Glomerular visceral epithelial cell (primary cell): Measurements from ENCODE around the gene TWF2.

Experiments used
- DNase-seq: peaks from one replicate; pipeline ENCODE4 v3.0.0-alpha.2; 2016; ENCODE audit errors: extremely low spot score

TWF2 gene

GRCh38 chr3:52237657-52238172 lies 1.2 kb downstream of the TWF2 start:
- DNase-seq = peak; percentile 96

DNA sequence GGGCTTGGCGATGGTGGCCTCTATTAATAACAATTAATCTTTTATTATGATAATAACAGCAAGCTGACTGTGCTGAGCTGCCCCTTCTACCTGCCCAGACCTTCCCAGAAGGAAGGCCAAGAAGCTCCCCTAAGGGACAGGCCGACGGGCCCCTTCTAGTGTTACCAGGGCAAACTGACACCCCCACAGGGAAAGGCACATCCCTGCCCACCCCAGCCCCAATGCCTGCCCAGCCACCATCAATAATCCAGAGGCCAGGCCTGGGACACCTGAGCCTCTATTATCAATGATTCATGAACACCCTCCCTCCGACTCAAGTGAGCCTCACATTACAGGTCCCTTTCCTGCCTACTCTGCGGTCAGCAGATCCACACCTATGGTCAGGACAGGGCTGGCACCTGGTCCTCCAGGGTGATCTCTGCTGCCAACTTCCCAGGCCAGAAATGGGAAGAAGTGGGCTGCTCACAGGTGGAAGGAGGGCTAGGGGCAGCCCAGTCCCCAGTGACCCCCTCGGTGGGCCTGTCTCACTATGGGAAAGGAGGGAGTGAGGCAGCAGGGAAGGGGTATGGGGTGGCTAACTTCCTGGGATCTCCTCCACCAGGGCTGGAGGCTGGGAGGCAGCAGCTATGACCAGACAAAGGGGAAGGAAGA lies 1.8 kb downstream of the TWF2 start:
- DNase-seq = no peak

GRCh38 chr3:52236424-52236886 lies 2.5 kb downstream of the TWF2 start:
- DNase-seq = no peak

- no peak for DNase-seq
These were observed 4.2 kb downstream of the TWF2 start for GRCh38 chr3:52234516-52235447.

DNA sequence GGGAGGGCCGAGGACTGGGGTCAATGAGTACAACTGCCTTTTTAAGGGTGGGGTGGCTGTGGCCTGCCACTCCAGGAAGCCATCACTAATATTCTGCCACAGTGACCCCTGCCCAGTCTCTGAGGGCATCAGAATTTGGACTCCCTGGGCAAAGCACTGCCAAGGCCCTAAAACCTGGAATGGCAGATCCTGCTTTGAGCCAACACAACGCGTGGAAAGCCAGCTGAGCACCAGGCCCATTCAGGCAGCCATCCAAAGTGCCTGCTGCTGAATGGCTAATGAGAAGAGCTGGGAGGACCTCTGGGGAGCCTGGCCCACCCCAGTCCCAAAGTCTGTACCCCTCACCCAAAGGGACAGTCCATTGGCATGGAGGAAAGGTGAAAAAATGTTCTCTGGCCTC lies 5.0 kb downstream of the TWF2 start:
- no peak for DNase-seq

GRCh38 chr3:52233108-52233591 lies 5.8 kb downstream of the TWF2 start:
- no peak for DNase-seq

DNA sequence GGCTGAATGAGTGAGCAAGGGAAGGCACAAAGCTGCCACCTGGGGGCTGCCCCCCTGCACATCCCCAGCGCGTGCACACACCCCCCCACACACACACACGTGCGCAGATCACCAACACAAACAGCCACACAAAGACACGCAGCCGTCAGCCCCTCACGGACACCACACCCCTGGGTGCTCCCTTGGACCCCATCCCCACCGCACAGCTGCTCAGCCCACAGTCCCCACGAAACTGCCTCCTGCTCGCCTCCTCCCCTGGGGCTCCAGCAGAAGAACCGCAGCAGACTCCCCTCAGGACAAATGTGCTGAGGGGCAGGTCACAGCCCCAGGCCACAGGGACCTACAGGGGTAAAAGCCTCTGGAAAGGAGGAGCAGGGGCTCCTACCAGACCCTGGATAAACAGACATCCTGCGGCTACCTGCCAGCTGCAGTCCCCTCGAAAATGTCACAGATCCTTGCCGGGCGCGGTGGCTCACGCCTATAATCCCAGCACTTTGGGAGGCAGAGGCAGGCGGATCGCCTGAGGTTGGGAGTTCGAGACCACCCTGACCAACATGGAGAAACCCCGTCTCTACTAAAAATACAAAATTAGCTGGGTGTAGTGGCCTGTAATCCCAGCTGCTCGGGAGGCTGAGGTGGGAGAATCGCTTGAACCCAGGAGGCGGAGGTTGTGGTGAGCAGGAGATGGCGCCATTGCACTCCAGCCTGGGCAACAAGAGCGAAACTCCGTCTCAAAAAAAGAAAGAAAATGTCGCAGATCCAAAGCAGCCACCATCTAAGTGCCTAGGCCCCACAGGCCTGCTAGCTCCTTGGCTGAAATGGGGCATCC lies 6.5 kb downstream of the TWF2 start:
- no peak for DNase-seq

GRCh38 chr3:52231502-52232278 lies 7.3 kb downstream of the TWF2 start:
- DNase-seq = peak; percentile 70

GRCh38 chr3:52230889-52231499 lies 8.0 kb downstream of the TWF2 start:
- DNase-seq = no peak

DNA sequence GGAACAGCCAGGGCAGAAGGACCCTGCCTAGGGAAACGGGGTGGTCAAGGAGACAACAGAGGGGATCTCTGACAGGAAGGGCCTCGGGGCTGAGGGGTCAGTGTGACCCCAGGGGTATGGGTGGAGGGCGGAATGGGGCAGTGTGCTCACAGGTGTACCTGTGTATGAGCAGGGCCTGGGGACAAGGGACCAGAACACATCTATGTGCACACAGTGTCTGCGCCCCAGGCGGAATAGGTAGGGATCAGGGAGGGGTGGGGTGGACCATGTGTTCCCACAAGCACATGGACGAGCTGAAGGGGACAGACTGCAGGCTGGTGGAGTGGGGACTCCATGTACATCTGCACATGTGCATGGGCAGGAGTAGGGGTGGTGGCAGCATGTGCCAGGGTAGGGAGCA lies 8.5 kb downstream of the TWF2 start:
- DNase-seq = no peak

- no peak for DNase-seq
These were observed 9.3 kb downstream of the TWF2 start for GRCh38 chr3:52229656-52230055.

- DNase-seq = no peak
These were observed 10.1 kb downstream of the TWF2 start for GRCh38 chr3:52228751-52229291.

DNA sequence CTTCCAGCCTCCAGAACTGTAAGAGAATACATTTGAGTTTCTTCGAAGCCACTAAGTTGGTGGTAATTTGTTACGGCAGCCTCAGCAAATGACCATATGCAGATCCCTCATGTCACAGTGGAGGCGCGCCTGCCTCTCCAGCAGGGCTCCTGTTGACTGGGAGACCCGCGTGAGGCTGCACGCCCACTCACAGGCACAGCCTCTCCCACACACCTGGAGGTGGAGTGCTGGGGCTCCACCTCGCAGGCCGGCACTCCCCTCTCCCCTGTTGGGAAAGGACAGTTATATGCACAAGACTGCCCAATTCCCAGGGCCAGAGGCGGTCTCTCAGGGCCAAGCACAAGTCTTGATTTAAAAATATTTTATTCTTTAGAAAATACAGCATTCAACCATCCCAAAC lies 10.7 kb downstream of the TWF2 start:
- DNase-seq = no peak

DNA sequence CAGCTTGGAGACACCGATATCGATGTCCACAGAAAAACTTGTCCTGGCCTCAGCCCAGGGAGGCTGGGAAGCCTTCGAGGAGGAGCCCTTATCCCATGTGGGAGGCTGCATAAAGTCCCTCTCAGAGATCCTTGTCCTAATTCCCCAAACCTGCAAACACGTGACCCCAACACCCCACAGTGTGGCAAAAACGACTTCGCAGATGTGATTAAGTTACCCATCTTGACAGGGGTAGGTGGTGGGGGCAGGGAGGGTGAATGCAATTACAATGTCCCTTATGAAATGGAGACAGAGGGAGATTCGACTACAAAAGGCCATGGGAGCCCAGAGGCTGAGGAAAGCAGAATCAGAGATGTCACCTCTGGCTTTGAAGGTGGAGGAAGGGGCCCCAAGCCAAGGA lies 11.2 kb downstream of the TWF2 start:
- DNase-seq = no peak

DNA sequence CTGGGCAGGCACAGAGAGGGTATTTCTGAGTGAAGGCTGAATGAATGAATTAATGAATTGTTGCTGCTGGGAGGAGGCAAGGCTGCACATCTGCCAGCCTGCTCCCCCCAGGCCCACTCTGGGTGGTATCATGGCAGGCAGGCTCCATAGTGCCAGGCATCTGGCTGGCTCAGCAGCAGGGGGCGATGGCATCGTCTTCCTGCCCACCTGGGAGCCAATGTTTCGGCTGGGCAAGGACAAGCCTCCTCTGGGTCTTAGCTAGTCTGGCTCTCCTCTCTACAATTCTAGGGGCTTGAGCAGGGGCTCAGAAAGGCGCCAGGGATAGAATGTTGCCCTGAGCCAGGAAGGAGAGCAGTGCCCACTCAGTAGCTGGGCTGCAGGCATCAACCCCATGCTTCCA lies 11.8 kb downstream of the TWF2 start:
- DNase-seq = no peak

DNA sequence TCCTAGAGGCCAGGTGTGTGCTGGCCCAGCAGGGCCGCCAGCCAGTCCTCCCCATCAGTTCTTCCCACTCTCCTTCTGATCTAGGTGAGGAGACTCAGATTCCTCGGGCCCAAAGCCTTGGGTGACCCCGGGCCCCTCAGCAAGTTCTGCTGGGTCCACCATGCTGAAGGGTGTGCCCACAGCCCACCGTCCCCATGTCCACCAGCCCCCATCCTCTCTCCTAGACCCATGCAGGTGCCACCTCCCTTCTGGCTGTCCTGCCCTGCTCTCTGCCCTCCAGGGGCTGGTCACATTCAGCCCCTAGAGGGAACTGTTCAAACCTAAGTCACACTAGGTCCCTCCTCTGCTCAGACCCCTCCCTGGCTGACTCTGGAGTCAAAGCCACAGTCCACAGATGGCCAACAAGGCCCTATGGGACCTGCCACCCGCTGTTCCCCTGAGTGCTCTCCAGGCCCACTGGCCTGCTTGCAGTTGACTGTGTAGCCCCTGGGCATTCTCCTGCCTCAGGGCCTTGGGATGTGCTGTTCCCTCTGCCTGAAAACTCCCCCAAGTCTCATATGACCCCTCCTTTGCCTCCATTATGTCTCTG lies 12.6 kb downstream of the TWF2 start:
- DNase-seq = no peak

DNA sequence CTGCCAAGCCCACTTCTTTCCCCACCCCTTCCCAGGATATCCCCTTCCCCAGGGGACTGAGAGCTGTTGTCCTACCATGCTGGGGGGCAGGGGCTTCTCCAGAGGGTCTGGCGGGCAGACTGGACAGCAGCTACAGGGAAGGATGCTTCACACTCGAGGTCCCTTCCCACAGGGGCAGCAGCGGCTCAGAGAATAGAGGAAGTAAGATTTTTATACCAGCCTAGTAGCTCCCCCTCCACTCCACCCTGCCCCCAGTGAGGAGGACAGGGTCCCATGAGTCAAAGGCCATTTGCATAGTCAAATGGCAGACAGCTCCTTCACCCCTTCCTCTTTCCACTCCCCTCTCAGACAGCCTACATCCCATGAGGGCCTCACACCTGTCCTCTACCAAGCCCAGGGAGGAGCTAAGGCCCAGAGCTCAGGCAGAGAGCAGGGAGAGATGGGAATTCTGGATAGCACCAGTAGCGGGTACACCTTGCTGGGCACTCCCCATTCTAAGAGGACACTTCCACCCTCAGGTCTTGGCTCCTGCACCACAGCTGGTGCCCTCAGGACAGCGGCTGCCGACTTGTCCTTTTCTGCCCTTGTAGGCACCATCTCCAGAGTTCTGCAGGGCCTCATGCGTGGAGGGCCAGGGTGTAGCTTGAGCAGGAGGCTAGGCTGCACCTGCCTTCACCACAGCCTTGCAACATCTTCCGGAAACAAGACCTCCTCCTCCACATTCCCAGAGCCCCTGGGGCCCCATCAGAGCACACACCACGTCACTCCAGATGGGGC lies 13.3 kb downstream of the TWF2 start, which contains the start of gene TLR9:
TSS of gene TLR9 (minus strand) at position 194 of the 777 bp plus-strand sequence. CDS start at position 78, 116 bp downstream.
- DNase-seq = no peak

GRCh38 chr3:52223449-52224408 lies 15.2 kb downstream of the TWF2 start:
- no peak for DNase-seq
